K562 (cell line): ENCODE results near the gene NEDD9. TPM values are rescaled to one million over a fixed set of nuclear protein-coding genes. Genes with fewer than 3 reads are reported as not detected.

Experiments
- ATAC-seq: fragments of 200-7000 bp; cut with Tn5 transposase; 3 replicates; pipeline ENCODE4 v1.9.1; 2020; ENCODE audit warnings: moderate library complexity
- BruUV-seq: library from RNA; stranded (reverse); fragments of 400-500 nt; replicated peaks from 2 replicates; lab custom pipeline; 2021; lab: Mats Ljungman, UMichigan
- CTCF ChIA-PET: fragments of 300-600 bp; formaldehyde crosslinking; extraction: SDS; loops from one replicate; lab custom pipeline; 2021; ENCODE audit warnings: low intra/inter-chr PET ratio; lab: Yijun Ruan, JAX
- POLR2A ChIA-PET: fragments of 300-600, 350-650 bp; sonication (Branson Sonifier 250); formaldehyde crosslinking; extraction: SDS; loops from one replicate; lab custom pipeline; 2021; ENCODE audit warnings: antibody characterized with exemption, inconsistent platforms; lab: Yijun Ruan, JAX
- DNase-seq, 4 experiments: peaks; one replicate each; pipeline versions ENCODE4 v3.0.0 to v3.0.0-alpha.2; 2011 to 2018; ENCODE audit warnings: low spot score in 3 of 4, mixed read lengths in 3 of 4; ENCODE audit errors: extremely low read depth in 1 of 4
- FAIRE-seq: peaks from 2 replicates; lab custom pipeline; 2011; peaks lifted over from hg19 to GRCh38; lab: Jason Lieb, UNC
- H2AFZ ChIP-seq: 2 replicates; pipeline ENCODE4 v1.6.0; 2011; ENCODE audit warnings: low read depth, low read length, control low read depth, inconsistent platforms
- H3K27ac ChIP-seq: fragments of 200-600 bp; 3 replicates; pipeline ENCODE4 v1.8.0; 2011; ENCODE audit warnings: low read depth, mild to moderate bottlenecking, control low read depth, inconsistent platforms, low read length, moderate library complexity, mixed read lengths; ENCODE audit errors: extremely low read depth
- H3K27me3 ChIP-seq, 2 experiments: fragments of 300-600 bp in 1 of 2; 2 replicates in 1 of 2; 3 replicates in 1 of 2; pipeline versions ENCODE4 v1.6.0 to v1.8.0; 2011; ENCODE audit warnings: inconsistent platforms in 2 of 2, low read length in 2 of 2, mild to moderate bottlenecking in 1 of 2, mixed read lengths in 1 of 2, moderate library complexity in 1 of 2; ENCODE audit not compliant: control insufficient read depth in 2 of 2, insufficient read depth in 2 of 2
- H3K36me3 ChIP-seq: fragments of 300-600 bp; 3 replicates; pipeline ENCODE4 v1.8.0; 2011; ENCODE audit warnings: mild to moderate bottlenecking, low read length, inconsistent platforms; ENCODE audit not compliant: control insufficient read depth, insufficient read depth
- H3K4me1 ChIP-seq, 2 experiments: fragments of 200-600 bp in 1 of 2; replicated peaks in 1 of 2; 2 replicates in 1 of 2; 3 replicates in 1 of 2; pipeline versions ENCODE4 v1.5.1 to v1.8.0; 2011; ENCODE audit warnings: inconsistent platforms in 2 of 2, low read length in 2 of 2, mild to moderate bottlenecking in 1 of 2, mixed read lengths in 1 of 2, moderate library complexity in 1 of 2; ENCODE audit not compliant: control insufficient read depth in 2 of 2, insufficient read depth in 2 of 2
- H3K4me2 ChIP-seq: 2 replicates; pipeline ENCODE4 v1.6.1; 2011; ENCODE audit warnings: low read length, control low read depth, inconsistent platforms, mixed read lengths; ENCODE audit not compliant: insufficient read depth
- H3K4me3 ChIP-seq: fragments of 200-600 bp; sonication (generic), shearing (Covaris generic); 2 replicates; pipeline ENCODE4 v1.5.1; 2016; ENCODE audit warnings: control low read depth, inconsistent platforms
- H3K79me2 ChIP-seq: fragments of 200-600 bp; 3 replicates; pipeline ENCODE4 v1.8.0; 2011; ENCODE audit warnings: low read length, inconsistent platforms; ENCODE audit not compliant: control insufficient read depth, insufficient read depth
- H3K9ac ChIP-seq, 2 experiments: 2 replicates each; pipeline versions ENCODE4 v1.6.0 to v1.6.1; 2011; ENCODE audit warnings: low read depth in 2 of 2, low read length in 2 of 2, control low read depth in 1 of 2, inconsistent platforms in 1 of 2, mild to moderate bottlenecking in 1 of 2, mixed read lengths in 1 of 2; ENCODE audit not compliant: insufficient read depth in 1 of 2
- H3K9me1 ChIP-seq: one replicate; pipeline ENCODE4 v1.6.0; 2011; ENCODE audit warnings: inconsistent platforms, mild to moderate bottlenecking, low read length, moderate library complexity; ENCODE audit not compliant: control insufficient read depth, insufficient read depth
- H3K9me3 ChIP-seq: replicated peaks from 2 replicates; pipeline ENCODE4 v1.5.1; 2011; ENCODE audit warnings: low read depth, low read length, inconsistent platforms; ENCODE audit not compliant: control insufficient read depth, insufficient read depth
- H4K20me1 ChIP-seq: replicated peaks from 2 replicates; pipeline ENCODE4 v1.6.1; 2011; ENCODE audit warnings: low read length, inconsistent platforms, mixed read lengths; ENCODE audit not compliant: control insufficient read depth, insufficient read depth
- CC2D1A ChIP-seq: fragments of 450-650 bp; IDR thresholded peaks from 2 replicates; pipeline ENCODE4 v1.6.1; 2017; ENCODE audit warnings: mild to moderate bottlenecking
- NBN ChIP-seq: fragments of 450-650 bp; IDR thresholded peaks from 2 replicates; pipeline ENCODE4 v1.6.1; 2016; ENCODE audit warnings: low read depth, mild to moderate bottlenecking
- ZFX ChIP-seq: sonication (generic); formaldehyde crosslinking; IDR thresholded peaks from 2 replicates; pipeline ENCODE4 v1.8.0; 2022; ENCODE audit warnings: mild to moderate bottlenecking, missing genetic modification reagents, moderate library complexity
- ZNF324 ChIP-seq: fragments of 250-450 bp; sonication (Bioruptor Pico); IDR thresholded peaks from 2 replicates; pipeline ENCODE4 v1.4.0; 2020; ENCODE audit warnings: mild to moderate bottlenecking
- ZNF655 ChIP-seq: fragments of 250-450 bp; sonication (Bioruptor Pico); IDR thresholded peaks from 2 replicates; pipeline ENCODE4 v1.5.0; 2021
- WGBS: fragments of 100-300 bp; shearing (Covaris generic); methylation state at CpG from one replicate; pipeline ENCODE4 v1.1.6; 2016; ENCODE audit warnings: low coverage, mixed read lengths; ENCODE audit not compliant: insufficient coverage; ENCODE audit errors: missing lambda C conversion rate; 5-methylcytosine and 5-hydroxymethylcytosine counted together
- in situ Hi-C: fragments of 300-500 bp; cut with MboI; formaldehyde crosslinking; loops from 4 replicates; pipeline ENCODE4 v1.15.0; 2018; ENCODE audit warnings: inconsistent platforms, mixed read lengths
- intact Hi-C: fragments of 100-400 bp; cut with micrococcal nuclease; formaldehyde crosslinking; loops from 2 replicates; pipeline ENCODE4 v1.14.2; 2022
- polyA plus RNA-seq, 8 experiments: library from polyadenylated mRNA; depleted of rRNA in 4 of 8; stranded (reverse) in 5 of 8; unstranded in 3 of 8; fragments of >200 nt; fragmentation: Nextera tagmentation in 2 of 8; fragmentation: Illumina TruSeq in 1 of 8; extraction: Ambion mirVana in 2 of 8; extraction: Trizol in 1 of 8; gene quantifications; 2 replicates each; pipeline versions ENCODE4 v1.2.1 to v1.2.3, GENCODE V29; 2011 to 2014; ENCODE audit warnings: inconsistent platforms in 1 of 8, missing spikeins in 1 of 8
- total RNA-seq, 7 experiments: library from RNA; depleted of rRNA in 6 of 7; stranded (reverse); fragments of >200 nt in 6 of 7; fragmentation: Illumina TruSeq in 2 of 7; extraction: Trizol in 2 of 7; gene quantifications; 2 replicates each; pipeline versions ENCODE4 v1.2.1 to v1.2.3, GENCODE V29; 2011 to 2021; ENCODE audit warnings: low replicate concordance in 1 of 7

The NEDD9 gene
- total and polyA plus RNA-seq, 9 of the 15 experiments (the other 6 are each of a cell fraction or from before 2014, with no cell fraction given) = 0.04 to 0.18 (median 0.15) TPM; not detected in 6

GRCh38 chr6:11224966-11225463 is 7.5 kb downstream of the NEDD9 start:
- Histone ChIP-seq H3K9ac (no peak overlapping the region), H3K9me3 (no peaks in the 10 kb centered on the region)
- in situ Hi-C loops = no loop called here
- WGBS = 5% methylated on average over 4 of the region's 4 CpGs
- TF ChIP-seq NBN (no peak), ZNF324 (CRISPR knock-in tag) (0 out of 2 replicates have a peak, but pooled peaks have one; percentile 13), ZNF655 (CRISPR knock-in tag) (no peak), CC2D1A (no peak), ZFX (CRISPR knock-in tag) (no peak)
- TF ChIP-seq, all 486 proteins: peak for 1
- no peaks in the 10 kb centered on the region for H3K36me3 ChIP-seq
- H3K79me2 ChIP-seq = no peaks in the 10 kb centered on the region
- no peaks in the 10 kb centered on the region for H3K9me1 ChIP-seq
- ATAC-seq (no peak), FAIRE-seq (no peak), DNase-seq (no peak)
- no TSS peak for BruUV-seq
- H3K27ac ChIP-seq = no peak overlapping the region
- peaks cover 10 to 18% of the 10 kb centered on the region in 2 experiments; a peak in 4 of 5 replicates for H3K27me3 ChIP-seq
- no peak overlapping the region for H3K4me3 ChIP-seq
- ChIA-PET CTCF (interaction anchor here (0.7 kb wide), 1 partner anchor 269 kb away, joined by 3 read pairs; no protein-coding TSS in a partner anchor), POLR2A (no interaction called here)
- H2AFZ ChIP-seq = no peak overlapping the region
- intact Hi-C loops = no loop called here
- H3K4me1 ChIP-seq = peaks cover 0 to 3% of the 10 kb centered on the region in 2 experiments; a peak in 1 of 5 replicates
- no peaks in the 10 kb centered on the region for H4K20me1 ChIP-seq
- no peak overlapping the region for H3K4me2 ChIP-seq
